ENCODE results near the gene MAMLD1.

The MAMLD1 gene

DNA sequence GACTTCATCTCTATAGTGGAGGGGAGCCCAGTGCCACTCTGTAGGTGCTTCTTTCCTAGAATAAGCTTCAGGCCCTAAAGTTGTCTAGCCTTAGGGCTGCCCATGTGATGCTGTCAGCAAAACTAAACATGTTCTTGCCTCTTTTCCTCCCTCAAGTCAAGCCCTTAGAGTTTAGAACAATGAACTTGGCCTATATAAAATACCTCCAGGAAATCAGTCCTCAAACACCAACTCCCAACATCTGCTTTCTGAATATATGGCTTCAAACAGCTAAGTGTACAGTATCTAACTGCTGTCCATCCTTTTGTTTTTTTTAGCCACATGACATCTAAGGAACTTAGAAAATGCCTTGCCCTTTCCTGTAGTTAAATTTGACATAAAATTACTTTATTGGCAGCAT, 91.0 kb downstream of the MAMLD1 start:
- no peak overlapping the region for H3K4me3 ChIP-seq (IDR thresholded peaks at IDR 0.05; ENCODE audit: insufficient read depth, low read depth, low read length)
- H3K4me1 ChIP-seq (ENCODE audit: low read depth, poor library complexity, severe bottlenecking): no peaks in the 10 kb centered on the region
- H4K20me1 ChIP-seq (ENCODE audit: insufficient read depth): no peaks in the 10 kb centered on the region
- H3K4me2 ChIP-seq: no peak overlapping the region
- H3K9ac ChIP-seq: no peak overlapping the region
- H3K27me3 ChIP-seq (ENCODE audit: insufficient read depth, low read depth): no peaks in the 10 kb centered on the region
- TF ChIP-seq, protein P1, sequence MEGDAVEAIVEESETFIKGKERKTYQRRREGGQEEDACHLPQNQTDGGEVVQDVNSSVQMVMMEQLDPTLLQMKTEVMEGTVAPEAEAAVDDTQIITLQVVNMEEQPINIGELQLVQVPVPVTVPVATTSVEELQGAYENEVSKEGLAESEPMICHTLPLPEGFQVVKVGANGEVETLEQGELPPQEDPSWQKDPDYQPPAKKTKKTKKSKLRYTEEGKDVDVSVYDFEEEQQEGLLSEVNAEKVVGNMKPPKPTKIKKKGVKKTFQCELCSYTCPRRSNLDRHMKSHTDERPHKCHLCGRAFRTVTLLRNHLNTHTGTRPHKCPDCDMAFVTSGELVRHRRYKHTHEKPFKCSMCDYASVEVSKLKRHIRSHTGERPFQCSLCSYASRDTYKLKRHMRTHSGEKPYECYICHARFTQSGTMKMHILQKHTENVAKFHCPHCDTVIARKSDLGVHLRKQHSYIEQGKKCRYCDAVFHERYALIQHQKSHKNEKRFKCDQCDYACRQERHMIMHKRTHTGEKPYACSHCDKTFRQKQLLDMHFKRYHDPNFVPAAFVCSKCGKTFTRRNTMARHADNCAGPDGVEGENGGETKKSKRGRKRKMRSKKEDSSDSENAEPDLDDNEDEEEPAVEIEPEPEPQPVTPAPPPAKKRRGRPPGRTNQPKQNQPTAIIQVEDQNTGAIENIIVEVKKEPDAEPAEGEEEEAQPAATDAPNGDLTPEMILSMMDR (conservative IDR thresholded peaks at IDR 0.05; ENCODE audit: low read depth, low read length): no peak
- H3K27ac ChIP-seq: no peak overlapping the region
- H3K79me2 ChIP-seq (ENCODE audit: insufficient read depth, low read depth): no peaks in the 10 kb centered on the region
- no peak overlapping the region for H2AFZ ChIP-seq (ENCODE audit: low read depth)
- no peaks in the 10 kb centered on the region for H3K36me3 ChIP-seq (ENCODE audit: insufficient read depth)

DNA sequence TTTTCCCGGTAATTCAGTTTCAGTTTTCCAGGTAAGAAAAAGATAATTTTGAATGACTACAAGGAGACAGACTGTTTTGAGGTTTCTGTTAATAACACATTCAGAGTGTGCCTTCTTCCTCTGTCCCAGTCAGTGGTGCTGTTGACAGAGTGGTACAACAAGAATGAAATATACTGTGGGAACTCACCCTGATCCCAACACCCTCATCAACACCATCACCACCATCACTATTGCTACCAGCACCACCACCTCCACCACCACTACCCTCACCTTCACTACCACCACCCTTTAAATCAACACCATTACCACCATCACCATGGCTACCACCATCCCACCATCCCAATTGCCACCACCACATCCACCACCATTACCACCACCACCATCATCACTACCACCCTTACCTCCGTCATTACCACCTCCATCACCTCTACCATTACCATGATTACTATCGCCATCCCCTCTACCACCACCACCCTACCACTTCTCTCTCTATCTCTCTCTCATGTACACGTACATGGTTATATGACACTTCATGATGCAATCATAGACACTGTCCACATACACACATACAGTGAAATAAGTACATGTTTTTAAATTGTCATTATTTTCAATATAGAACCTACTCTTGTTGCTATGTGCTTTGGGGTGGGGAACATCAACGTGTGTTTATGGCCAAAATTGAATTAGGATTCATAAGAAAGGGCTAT, 91.5 kb downstream of the MAMLD1 start:
- Histone ChIP-seq H3K36me3 (ENCODE audit: insufficient read depth) (no peaks in the 10 kb centered on the region), H3K4me2 (no peak overlapping the region), H3K27me3 (ENCODE audit: insufficient read depth, low read depth) (no peaks in the 10 kb centered on the region), H3K27ac (no peak overlapping the region), H3K4me3 (IDR thresholded peaks at IDR 0.05; ENCODE audit: insufficient read depth, low read depth, low read length) (no peak overlapping the region), H4K20me1 (ENCODE audit: insufficient read depth) (no peaks in the 10 kb centered on the region), H2AFZ (ENCODE audit: low read depth) (no peak overlapping the region), H3K9ac (no peak overlapping the region), H3K79me2 (ENCODE audit: insufficient read depth, low read depth) (no peaks in the 10 kb centered on the region), H3K4me1 (ENCODE audit: low read depth, poor library complexity, severe bottlenecking) (no peaks in the 10 kb centered on the region)
- TF ChIP-seq, protein P1 (conservative IDR thresholded peaks at IDR 0.05; ENCODE audit: low read depth, low read length): no peak

DNA sequence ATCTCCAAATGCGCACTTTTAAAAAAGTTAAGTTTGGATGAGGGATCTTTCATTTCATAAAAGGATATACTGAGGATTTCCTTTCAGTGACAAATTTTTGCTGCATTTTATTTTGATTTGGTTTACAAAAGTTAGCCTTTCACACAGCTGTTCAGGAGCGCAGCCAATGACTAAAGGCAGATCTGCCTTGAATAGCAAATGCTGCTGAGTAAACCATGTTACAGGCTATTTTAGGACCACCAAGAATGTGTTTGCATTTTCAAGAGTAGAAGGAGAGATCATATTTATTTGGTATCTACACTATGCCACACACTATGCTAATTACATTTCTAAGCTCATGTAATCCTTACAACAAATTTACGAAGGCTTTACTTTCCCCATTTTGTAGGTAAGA, 92.1 kb downstream of the MAMLD1 start:
- Histone ChIP-seq H3K36me3 (ENCODE audit: insufficient read depth) (no peaks in the 10 kb centered on the region), H3K9ac (no peak overlapping the region), H4K20me1 (ENCODE audit: insufficient read depth) (no peaks in the 10 kb centered on the region), H3K4me3 (IDR thresholded peaks at IDR 0.05; ENCODE audit: insufficient read depth, low read depth, low read length) (no peak overlapping the region), H2AFZ (ENCODE audit: low read depth) (no peak overlapping the region), H3K79me2 (ENCODE audit: insufficient read depth, low read depth) (no peaks in the 10 kb centered on the region), H3K27me3 (ENCODE audit: insufficient read depth, low read depth) (no peaks in the 10 kb centered on the region), H3K4me2 (no peak overlapping the region), H3K27ac (no peak overlapping the region), H3K4me1 (ENCODE audit: low read depth, poor library complexity, severe bottlenecking) (no peaks in the 10 kb centered on the region)
- TF ChIP-seq, protein P1 (conservative IDR thresholded peaks at IDR 0.05; ENCODE audit: low read depth, low read length): no peak

DNA sequence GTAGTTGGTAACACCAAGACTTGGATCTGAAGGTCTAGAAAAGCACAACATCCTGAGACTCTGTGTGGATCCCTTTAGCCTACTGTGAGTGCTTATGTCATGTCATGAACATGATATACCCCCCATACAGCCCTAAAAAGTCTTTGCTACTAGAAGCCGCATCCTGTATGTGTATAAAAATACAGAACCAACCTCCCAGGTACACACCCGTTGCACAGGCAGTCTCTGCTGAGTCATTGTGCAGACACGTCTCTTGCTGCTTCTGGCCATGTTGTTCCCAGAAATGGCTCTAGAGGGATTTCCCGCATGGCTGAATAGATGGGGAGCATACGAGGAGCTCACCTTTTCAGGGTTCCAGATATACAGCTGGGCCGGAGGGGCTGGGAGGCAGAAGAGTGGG, 93.3 kb downstream of the MAMLD1 start:
- Histone ChIP-seq H3K27me3 (ENCODE audit: insufficient read depth, low read depth) (no peaks in the 10 kb centered on the region), H2AFZ (ENCODE audit: low read depth) (no peak overlapping the region), H3K4me2 (no peak overlapping the region), H3K4me3 (IDR thresholded peaks at IDR 0.05; ENCODE audit: insufficient read depth, low read depth, low read length) (no peak overlapping the region), H3K79me2 (ENCODE audit: insufficient read depth, low read depth) (no peaks in the 10 kb centered on the region), H3K4me1 (ENCODE audit: low read depth, poor library complexity, severe bottlenecking) (no peaks in the 10 kb centered on the region), H3K9ac (no peak overlapping the region), H4K20me1 (ENCODE audit: insufficient read depth) (no peaks in the 10 kb centered on the region), H3K36me3 (ENCODE audit: insufficient read depth) (no peaks in the 10 kb centered on the region), H3K27ac (no peak overlapping the region)
- TF ChIP-seq, protein P1 (conservative IDR thresholded peaks at IDR 0.05; ENCODE audit: low read depth, low read length): no peak
